Measurements from ENCODE around the gene KCNJ6.

KCNJ6 gene

GRCh38 chr21:37699024-37699775, 217.1 kb downstream of the KCNJ6 start:
- TF ChIP-seq CTCF (IDR thresholded peaks at IDR 0.05; ENCODE audit: poor library complexity, severe bottlenecking), result no peak
- Histone ChIP-seq H3K36me3 (ENCODE audit: low read depth) (no peaks in the 10 kb centered on the region), H3K9me3 (ENCODE audit: severe bottlenecking) (no peaks in the 10 kb centered on the region), H3K4me1 (ENCODE audit: insufficient read depth, poor library complexity, severe bottlenecking) (no peaks in the 10 kb centered on the region), H3K27ac (ENCODE audit: poor library complexity, severe bottlenecking) (no peak overlapping the region), H3K27me3 (ENCODE audit: insufficient read depth, poor library complexity, severe bottlenecking) (no peaks in the 10 kb centered on the region), H3K4me3 (ENCODE audit: severe bottlenecking) (no peak overlapping the region)
- DNase-seq (ENCODE audit: low spot score), result no peak
- no peak for ATAC-seq (ENCODE audit: low read depth)

- no peaks in the 10 kb centered on the region for H3K4me1 ChIP-seq (ENCODE audit: insufficient read depth, poor library complexity, severe bottlenecking)
- DNase-seq (ENCODE audit: low spot score), result no peak
- no peak overlapping the region for H3K4me3 ChIP-seq (ENCODE audit: severe bottlenecking)
- ATAC-seq (ENCODE audit: low read depth), result no peak
- no peak for TF ChIP-seq CTCF (IDR thresholded peaks at IDR 0.05; ENCODE audit: poor library complexity, severe bottlenecking)
- H3K27me3 ChIP-seq (ENCODE audit: insufficient read depth, poor library complexity, severe bottlenecking), result no peaks in the 10 kb centered on the region
- no peaks in the 10 kb centered on the region for H3K36me3 ChIP-seq (ENCODE audit: low read depth)
- no peaks in the 10 kb centered on the region for H3K9me3 ChIP-seq (ENCODE audit: severe bottlenecking)
- no peak overlapping the region for H3K27ac ChIP-seq (ENCODE audit: poor library complexity, severe bottlenecking)
Measured at GRCh38 chr21:37696936-37697335, 219.3 kb downstream of the KCNJ6 start.

- no peak overlapping the region for H3K27ac ChIP-seq (ENCODE audit: poor library complexity, severe bottlenecking)
- no peak for TF ChIP-seq CTCF (IDR thresholded peaks at IDR 0.05; ENCODE audit: poor library complexity, severe bottlenecking)
- no peaks in the 10 kb centered on the region for H3K27me3 ChIP-seq (ENCODE audit: insufficient read depth, poor library complexity, severe bottlenecking)
- no peak for ATAC-seq (ENCODE audit: low read depth)
- no peak overlapping the region for H3K4me3 ChIP-seq (ENCODE audit: severe bottlenecking)
- H3K9me3 ChIP-seq (ENCODE audit: severe bottlenecking), result no peaks in the 10 kb centered on the region
- no peaks in the 10 kb centered on the region for H3K4me1 ChIP-seq (ENCODE audit: insufficient read depth, poor library complexity, severe bottlenecking)
- H3K36me3 ChIP-seq (ENCODE audit: low read depth), result no peaks in the 10 kb centered on the region
- no peak for DNase-seq (ENCODE audit: low spot score)
Measured at GRCh38 chr21:37695111-37695510, 221.1 kb downstream of the KCNJ6 start.

- no peaks in the 10 kb centered on the region for H3K27me3 ChIP-seq (ENCODE audit: insufficient read depth, poor library complexity, severe bottlenecking)
- TF ChIP-seq CTCF (IDR thresholded peaks at IDR 0.05; ENCODE audit: poor library complexity, severe bottlenecking), result no peak
- DNase-seq (ENCODE audit: low spot score) (no peak), ATAC-seq (ENCODE audit: low read depth) (no peak)
- H3K27ac ChIP-seq (ENCODE audit: poor library complexity, severe bottlenecking), result no peak overlapping the region
- no peaks in the 10 kb centered on the region for H3K4me1 ChIP-seq (ENCODE audit: insufficient read depth, poor library complexity, severe bottlenecking)
- no peak overlapping the region for H3K4me3 ChIP-seq (ENCODE audit: severe bottlenecking)
- no peaks in the 10 kb centered on the region for H3K36me3 ChIP-seq (ENCODE audit: low read depth)
- no peaks in the 10 kb centered on the region for H3K9me3 ChIP-seq (ENCODE audit: severe bottlenecking)
Measured at GRCh38 chr21:37688952-37689659, 227.2 kb downstream of the KCNJ6 start.

Measured in RWPE2 (cell line).